Occipital lobe (tissue), 2 donors: ENCODE measurements around the gene MAP7D2. TPM values are rescaled to one million over a fixed set of nuclear protein-coding genes. Genes with fewer than 3 reads are reported as not detected.

Experiments used
- DNase-seq: peaks from one replicate; lab custom pipeline; 2025; lab: John Stamatoyannopoulos, UW
- total RNA-seq: library from RNA; depleted of rRNA; stranded (reverse); fragments of >200 nt; gene quantifications from one replicate; pipeline ENCODE4 v1.2.3, GENCODE V29; 2014

MAP7D2 gene
- total RNA-seq, 1 donor from 2014 or later: 7.6 TPM

DNA sequence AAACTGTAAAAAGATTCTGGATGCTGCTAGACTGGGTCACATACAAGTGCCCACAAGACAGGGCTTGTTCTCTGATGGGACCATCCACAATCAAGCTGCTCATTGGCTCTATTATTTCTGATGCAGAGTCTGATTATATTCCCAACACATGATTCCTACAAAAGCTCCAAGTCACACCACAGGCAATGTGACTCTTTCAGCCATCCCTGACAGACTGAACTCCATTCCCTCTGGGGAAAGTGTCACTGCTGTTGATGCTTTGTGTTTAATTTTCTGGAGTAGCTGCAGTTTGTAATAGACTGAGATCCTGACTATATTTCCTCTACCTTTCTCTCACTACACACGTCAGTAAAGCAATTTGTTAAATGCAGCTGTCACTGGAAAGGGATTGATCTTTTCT lies 70.5 kb downstream of the MAP7D2 start:
- no peak for DNase-seq

DNA sequence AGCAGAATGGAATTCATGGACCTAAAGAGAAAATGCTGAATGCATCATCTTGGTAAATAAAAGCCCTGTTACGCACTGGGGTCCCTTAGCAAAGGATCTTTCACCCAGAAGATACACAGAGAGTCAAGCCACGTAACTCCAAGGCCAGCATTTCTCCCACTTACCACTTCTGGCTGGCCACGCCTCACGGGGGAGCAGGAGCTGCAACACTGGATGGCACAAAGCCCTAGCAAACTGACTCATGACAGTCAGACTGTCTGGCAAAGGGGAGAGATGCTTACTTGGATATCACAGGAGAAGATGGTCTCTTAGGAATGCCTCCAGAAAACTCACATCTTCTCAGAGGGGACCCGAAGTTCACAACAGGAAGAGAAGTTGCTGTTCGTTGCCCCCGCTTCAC lies 74.5 kb downstream of the MAP7D2 start:
- DNase-seq: no peak

DNA sequence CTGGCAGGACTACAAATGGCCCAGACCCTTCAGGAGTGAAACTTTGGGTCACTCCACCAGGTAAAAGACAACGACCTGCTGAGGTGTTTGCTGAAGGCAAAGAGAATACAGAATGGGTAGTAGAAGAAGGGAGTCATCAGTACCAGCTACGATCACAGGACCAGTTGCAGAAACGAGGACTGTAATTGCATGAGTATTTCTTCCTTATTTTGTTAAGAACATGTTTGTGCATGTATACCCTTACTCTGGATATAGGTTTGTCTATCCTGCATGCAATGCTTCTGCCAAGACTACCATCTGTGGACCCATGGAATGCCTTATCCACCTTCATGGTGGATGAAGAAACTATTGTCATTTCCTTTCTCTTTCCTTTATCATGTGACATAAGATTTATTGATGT lies 77.7 kb downstream of the MAP7D2 start:
- no peak for DNase-seq

DNA sequence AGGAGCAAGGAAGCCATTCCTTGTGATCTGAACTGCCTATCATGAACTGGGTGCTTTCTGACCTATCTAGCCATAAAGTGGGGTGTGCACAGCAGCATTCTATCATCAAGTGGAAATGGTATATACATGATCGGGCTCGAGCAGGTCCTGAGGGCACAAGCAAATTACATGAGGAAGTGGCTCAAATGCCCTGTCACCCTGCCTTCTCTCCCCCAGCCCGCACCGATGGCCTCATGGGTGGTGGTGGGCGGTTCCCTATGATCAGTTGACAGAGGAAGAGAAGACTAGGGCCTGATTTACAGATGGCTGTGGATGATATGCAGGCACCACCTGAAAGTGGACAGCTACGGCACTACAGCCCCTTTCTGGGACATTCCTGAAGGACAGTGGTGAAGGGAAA lies 79.5 kb downstream of the MAP7D2 start:
- no peak for DNase-seq

DNA sequence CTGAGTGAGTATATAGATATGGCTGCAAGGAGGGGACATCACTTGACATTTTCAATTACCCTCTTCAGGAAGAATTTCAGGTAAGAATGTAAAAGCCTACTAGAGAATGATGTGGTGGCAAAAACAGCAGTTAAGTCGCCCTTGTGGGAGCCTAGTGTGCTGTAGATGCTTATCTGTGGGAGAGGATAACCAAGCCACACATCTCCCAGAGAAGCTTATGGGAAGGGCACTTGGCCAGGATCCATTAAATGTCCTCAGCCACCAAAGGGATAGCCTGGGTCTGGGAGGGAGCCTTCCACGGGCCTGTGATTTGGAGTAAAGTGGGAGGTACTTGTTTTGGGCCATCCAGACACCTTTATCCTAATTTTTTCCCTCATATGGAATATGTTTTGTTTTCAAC lies 84.5 kb downstream of the MAP7D2 start:
- no peak for DNase-seq

GRCh38 chrX:20029728-20030127 lies 87.0 kb downstream of the MAP7D2 start:
- DNase-seq: no peak

DNA sequence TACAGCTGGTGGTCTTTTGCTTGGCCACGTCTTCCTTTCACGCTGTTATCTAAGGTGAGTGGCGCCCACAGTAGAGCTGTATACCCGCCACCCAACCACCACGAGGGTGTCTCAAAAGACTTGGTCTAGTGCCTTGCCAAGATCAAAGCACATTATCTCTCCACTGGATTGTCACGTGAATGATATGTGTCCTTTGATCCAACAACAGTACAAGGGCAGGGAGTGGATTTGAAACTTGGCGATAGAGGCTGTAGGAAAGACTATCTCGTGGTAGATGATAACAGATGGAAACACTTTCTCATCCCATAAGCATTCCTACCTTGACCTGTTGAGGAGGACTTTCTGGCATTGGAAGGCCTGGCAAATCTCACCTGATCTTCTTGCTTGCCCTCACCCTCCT lies 88.1 kb downstream of the MAP7D2 start:
- no peak for DNase-seq

GRCh38 chrX:20026278-20026677 lies 90.4 kb downstream of the MAP7D2 start:
- no peak for DNase-seq

DNA sequence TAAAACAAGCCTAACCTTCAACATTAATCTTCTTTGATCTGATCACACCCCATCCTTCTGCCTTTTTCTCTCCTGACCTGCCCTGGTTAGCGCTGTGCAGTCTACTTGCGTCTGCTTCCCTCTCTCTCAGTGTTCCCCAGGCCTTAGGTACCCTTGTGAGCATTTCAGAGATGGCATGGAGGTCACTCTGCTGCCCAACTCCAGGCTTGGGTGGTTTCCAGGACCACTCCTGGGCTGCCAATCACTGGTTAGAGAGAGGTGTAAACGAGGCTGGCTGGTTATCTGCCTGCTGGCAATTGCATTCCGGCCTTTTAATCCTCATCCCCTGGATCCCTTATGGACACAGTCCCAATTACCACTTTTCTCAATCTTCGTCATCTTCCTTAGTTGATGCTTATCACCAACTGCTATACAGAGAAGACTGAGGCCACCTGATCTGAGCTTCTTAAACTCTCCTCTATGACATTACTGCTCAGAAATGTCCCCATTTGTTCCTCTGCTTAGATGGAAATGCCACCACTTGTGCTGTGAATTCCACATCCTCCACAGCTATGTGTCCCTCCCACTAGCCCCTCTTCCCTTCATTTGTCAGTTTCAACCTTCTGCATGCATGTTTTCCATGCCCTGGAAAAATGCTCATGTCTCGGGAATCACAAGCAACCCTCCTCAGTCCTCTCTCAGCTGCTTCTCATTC lies 96.9 kb downstream of the MAP7D2 start:
- DNase-seq: no peak

GRCh38 chrX:20016616-20016945 lies 100.1 kb downstream of the MAP7D2 start:
- no peak for DNase-seq

DNA sequence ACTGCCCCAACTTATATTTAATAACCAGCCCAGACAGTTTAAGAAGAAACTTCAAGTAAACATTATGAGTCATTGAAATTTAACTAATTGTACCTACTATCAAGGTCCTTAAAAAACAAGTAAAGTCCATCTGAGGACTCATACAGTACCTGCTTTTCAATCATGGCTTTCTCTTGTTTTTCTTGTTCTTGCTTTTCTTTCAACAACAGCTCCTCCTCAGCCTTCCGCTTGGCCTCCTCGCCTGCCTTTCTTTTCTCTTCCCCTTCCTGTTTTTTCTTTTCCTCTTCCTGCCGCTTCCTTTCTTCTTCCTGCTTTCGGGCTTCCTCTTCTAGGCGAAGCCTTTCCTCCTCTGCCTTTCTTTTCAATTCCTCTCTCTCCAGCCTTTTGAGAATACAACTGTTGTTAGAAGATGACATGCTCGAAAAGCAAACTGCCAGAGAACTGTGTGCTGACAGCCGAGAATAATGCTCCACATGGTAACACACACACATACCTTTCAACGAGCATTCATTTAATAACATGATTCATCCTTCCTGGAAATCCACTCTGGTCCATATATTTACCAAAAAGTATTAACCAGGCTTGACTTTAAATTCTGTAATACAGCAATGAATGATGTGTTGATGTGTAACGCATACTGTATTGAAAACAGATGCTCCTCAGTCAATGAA lies 100.6 kb downstream of the MAP7D2 start:
- DNase-seq: no peak

DNA sequence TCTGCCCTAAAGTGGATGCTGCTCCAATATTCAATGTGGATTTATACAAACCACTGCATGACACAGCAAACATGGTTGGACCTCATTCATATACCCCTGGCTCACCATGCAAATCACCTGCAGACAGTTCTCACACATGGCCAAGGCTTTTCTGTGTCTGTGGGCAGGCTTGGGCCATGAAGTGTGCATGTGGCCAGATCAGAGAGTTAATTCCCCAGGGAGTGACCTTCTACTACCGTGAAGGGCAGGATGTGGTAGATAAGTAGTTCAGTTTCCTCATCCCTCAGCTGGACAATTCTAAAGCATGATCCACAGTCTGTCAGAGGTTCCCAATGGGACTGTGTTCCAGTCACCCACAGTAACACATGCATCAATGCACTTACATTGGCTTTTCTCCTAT lies 101.3 kb downstream of the MAP7D2 start:
- DNase-seq: no peak

- DNase-seq: no peak
Observed at GRCh38 chrX:20011608-20012007, 105.1 kb downstream of the MAP7D2 start.

- DNase-seq: no peak
Observed at GRCh38 chrX:20007962-20008622, 108.6 kb downstream of the MAP7D2 start.

- no peak for DNase-seq
Observed at GRCh38 chrX:20005883-20006282, 110.8 kb downstream of the MAP7D2 start.

GRCh38 chrX:20001588-20001987 lies 115.1 kb downstream of the MAP7D2 start:
- DNase-seq: no peak

GRCh38 chrX:19991350-19991718 lies 125.4 kb downstream of the MAP7D2 start:
- no peak for DNase-seq

- peak; percentile 85 for DNase-seq
Observed at GRCh38 chrX:19990556-19991349, 126.0 kb downstream of the MAP7D2 start, which contains the start of gene BCLAF3. TSS of gene BCLAF3 (minus strand) at chrX:19991061. CDS start at chrX:19970264, 20,797 bp downstream.

DNA sequence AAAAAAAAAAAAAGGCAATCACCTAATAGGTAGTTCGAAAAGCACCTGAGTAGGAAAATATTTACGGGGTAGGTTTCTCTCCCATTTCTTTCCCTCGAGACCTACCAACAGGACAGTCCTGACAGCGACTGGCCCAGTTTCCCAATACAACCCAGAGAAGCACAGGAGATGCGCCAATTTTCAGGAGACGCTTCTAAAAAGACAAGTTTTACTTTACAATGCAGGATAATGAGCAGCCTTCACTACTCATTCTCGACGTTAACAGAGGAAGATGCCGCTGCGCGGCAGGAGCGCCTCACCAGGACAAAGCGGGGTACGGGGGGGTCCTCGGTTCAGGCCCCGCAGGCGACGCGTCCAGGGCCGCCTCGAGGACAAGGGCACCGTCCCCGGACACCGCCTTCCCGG lies 126.6 kb downstream of the MAP7D2 start:
- DNase-seq: no peak

- DNase-seq: no peak
Observed at GRCh38 chrX:19987856-19988255, 128.9 kb downstream of the MAP7D2 start.

- no peak for DNase-seq
Observed at GRCh38 chrX:19986531-19986930, 130.2 kb downstream of the MAP7D2 start.

DNA sequence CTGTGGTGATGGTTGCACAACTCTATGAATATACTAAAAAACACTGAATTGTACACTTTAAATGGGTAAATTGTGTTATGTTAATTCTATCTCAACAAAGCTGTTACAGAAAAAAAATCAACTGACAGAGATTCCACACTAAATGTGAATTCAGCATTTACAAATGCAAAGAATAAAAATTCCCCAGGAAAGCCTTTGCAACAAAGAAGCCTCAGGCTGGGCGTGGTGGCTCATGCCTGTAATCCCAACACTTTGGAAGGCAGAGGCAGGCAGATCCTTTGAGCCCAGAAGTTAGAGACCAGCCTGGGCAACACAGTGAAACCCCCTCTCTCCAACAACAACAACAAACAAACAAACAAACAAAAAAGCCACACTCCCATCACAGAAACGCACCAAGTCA lies 134.8 kb downstream of the MAP7D2 start:
- DNase-seq: no peak
